Metanephros (tissue), 2 donors: ENCODE data around the gene SEMA4A. TPM values are rescaled to one million over a fixed set of nuclear protein-coding genes. Genes with fewer than 3 reads are reported as not detected.

Experiments used
- small RNA-seq: library from RNA; depleted of rRNA; stranded (forward); fragments of <200 nt; gene quantifications from one replicate; pipeline ENCODE3, GENCODE V24; 2014; ENCODE audit warnings: low replicate concordance
- total RNA-seq: library from RNA; depleted of rRNA; stranded (reverse); fragments of >200 nt; gene quantifications from one replicate; pipeline ENCODE4 v1.2.3, GENCODE V29; 2014

SEMA4A gene
- 20.3 TPM for total RNA-seq

DNA sequence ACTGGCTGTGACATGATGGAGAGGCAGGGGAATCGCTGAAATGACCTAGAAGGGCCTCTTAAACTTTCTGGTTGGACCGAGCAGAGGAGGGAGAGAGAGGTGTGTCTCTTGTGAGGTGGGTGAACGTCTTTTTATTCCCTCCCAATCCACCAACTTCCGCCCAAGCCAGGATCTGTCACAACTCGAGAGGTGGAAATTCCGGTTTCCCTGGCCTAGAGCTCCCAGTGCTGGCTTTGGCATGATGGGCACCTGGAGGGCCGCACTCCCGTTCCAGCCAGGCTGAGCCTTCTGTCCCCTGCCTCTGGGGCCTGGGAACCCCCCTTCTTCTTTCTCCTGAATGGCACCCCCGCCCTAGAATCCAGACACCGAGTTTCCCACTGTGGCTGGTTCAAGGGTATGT is at the start of gene SEMA4A:
SEMA4A (plus strand) TSS at position 224 of the 400 bp plus-strand sequence. CDS start 994 bp downstream, outside the sequence.

DNA sequence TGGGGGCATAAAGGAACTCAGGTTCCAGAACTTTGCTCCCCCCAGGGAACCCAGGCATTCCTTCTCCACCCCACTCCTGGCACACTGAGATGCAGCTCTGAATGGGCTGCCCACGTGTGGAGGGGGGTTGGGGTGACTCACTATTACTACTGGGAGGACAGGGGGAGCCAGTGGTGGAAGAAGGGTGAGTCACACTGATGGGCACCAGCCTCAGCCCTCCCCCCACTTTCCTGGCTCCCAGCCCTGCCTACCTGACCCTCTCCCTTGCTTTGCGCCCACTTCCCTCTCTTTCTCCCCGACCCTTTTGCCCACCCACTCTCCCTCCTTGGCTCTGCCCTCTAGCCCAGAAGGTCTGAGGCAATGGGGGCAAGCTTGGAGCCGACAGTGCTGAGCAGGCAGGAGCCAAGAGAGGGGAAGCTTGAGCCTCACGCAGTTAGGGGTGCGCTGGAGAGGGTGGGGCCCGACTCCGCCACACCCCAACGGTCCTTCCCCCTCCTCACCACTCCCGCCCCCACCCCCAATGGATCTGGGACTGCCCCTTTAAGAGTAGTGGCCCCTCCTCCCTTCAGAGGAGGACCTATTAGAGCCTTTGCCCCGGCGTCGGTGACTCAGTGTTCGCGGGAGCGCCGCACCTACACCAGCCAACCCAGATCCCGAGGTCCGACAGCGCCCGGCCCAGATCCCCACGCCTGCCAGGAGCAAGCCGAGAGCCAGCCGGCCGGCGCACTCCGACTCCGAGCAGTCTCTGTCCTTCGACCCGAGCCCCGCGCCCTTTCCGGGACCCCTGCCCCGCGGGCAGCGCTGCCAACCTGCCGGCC is 39.1 kb upstream of the SEMA4A start, which contains the start of gene LMNA:
LMNA (plus strand) TSS at position 611 of the 818 bp plus-strand sequence. CDS start 208 bp downstream, outside the sequence.

DNA sequence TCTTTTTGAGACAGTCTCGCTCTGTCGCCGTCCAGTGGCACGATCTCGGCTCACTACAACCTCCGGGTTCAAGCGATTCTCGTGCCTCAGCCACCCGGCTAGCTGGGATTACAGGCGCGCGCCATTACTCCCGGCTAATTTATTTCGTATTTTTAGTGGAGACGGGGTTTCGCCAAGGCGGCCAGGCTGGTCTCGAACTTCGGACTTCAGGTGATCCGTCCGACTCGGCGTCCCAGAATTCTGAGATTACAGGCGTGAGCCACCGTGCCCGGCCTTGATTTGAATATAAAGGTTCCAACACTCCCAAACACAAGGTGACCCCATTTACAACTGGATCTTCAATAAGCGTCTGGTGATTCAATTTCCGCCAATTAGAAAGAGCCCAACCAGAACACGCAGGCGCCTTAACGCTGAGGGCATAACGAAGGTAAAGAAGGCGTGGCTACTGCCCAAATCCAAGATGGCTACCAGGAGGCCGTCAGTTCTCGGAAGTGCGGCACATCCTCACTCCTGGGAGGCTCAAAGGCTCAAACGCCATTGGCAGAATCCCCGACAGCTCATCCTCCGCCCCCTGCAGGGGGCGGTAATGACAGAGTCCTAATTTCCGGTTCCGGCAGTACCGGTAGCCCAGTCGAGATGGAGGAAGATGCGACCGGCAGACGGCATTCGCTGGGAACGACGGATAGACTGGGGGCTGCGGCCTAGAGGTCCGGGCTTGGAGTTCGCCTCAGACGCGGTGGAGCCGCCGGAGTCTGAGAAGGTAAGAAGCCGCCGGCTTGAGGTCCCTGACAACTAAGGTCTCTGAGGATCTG is 40.3 kb downstream of the SEMA4A start, which contains the start of gene SLC25A44:
SLC25A44 (plus strand) TSS at position 617 of the 812 bp plus-strand sequence. CDS start 5,744 bp downstream, outside the sequence.

DNA sequence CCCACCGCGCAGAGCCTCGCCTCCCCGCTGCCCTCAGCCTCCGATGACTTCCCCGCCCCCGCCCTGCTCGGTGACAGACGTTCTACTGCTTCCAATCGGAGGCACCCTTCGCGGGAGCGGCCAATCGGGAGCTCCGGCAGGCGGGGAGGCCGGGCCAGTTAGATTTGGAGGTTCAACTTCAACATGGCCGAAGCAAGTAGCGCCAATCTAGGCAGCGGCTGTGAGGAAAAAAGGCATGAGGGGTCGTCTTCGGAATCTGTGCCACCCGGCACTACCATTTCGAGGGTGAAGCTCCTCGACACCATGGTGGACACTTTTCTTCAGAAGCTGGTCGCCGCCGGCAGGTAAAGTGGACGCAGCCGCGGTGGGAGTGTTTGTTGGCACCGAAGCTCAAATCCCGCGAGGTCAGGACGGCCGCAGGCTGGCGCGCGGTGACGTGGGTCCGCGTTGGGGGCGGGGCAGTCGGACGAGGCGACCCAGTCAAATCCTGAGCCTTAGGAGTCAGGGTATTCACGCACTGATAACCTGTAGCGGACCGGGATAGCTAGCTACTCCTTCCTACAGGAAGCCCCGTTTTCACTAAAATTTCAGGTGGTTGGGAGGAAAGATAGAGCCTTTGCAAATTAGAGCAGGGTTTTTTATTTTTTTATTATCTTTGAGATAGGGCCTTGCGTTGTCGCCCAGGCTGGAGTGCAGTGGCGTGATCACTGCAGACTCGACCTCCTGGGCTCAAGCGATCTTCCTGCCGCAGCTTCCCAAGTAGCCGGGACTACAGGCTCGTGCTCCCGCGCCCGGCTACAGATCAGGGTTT is 59.7 kb downstream of the SEMA4A start, which contains the start of gene PMF1:
PMF1 (plus strand) TSS at position 175 of the 811 bp plus-strand sequence; CDS start at position 184, 9 bp downstream.

Small RNA genes within 50 kb of the gene (small RNA-seq; reads per million reads assigned to genes)
- gene RF00568 = not detected

Other genes starting within 250 kb of the SEMA4A start
- gene RIT1, start 242.2 kb upstream of the SEMA4A start, total RNA-seq = 31.4 TPM
- gene KHDC4, start 219.2 kb upstream of the SEMA4A start, total RNA-seq = 46.1 TPM
- 0.18 TPM for gene RXFP4, start 211.9 kb upstream of the SEMA4A start, total RNA-seq
- 93.6 TPM for gene ARHGEF2, start 175.0 kb upstream of the SEMA4A start, total RNA-seq
- 214 TPM for gene SSR2, start 132.6 kb upstream of the SEMA4A start, total RNA-seq
- 19.7 TPM for gene UBQLN4, start 99.8 kb upstream of the SEMA4A start, total RNA-seq
- gene LAMTOR2, start 98.8 kb upstream of the SEMA4A start, total RNA-seq = 68.4 TPM
- 34.3 TPM for gene RAB25, start 92.4 kb upstream of the SEMA4A start, total RNA-seq
- gene MEX3A, start 71.1 kb upstream of the SEMA4A start, total RNA-seq = 29.6 TPM
- 182 TPM for gene LMNA, start 38.9 kb upstream of the SEMA4A start, total RNA-seq
- 20.6 TPM for gene SLC25A44, start 40.5 kb downstream of the SEMA4A start, total RNA-seq
- gene PMF1, start 59.4 kb downstream of the SEMA4A start, total RNA-seq = 69.0 TPM
- gene BGLAP, start 88.6 kb downstream of the SEMA4A start, total RNA-seq = 2.1 TPM
- gene PAQR6, start 94.5 kb downstream of the SEMA4A start, total RNA-seq = 1.9 TPM
- 56.5 TPM for gene SMG5, start 129.2 kb downstream of the SEMA4A start, total RNA-seq
- gene TMEM79, start 130.7 kb downstream of the SEMA4A start, total RNA-seq = 4.0 TPM
- gene GLMP, start 142.1 kb downstream of the SEMA4A start, total RNA-seq = 45.4 TPM
- not detected for gene VHLL, start 145.7 kb downstream of the SEMA4A start, total RNA-seq
- 204 TPM for gene CCT3, start 184.7 kb downstream of the SEMA4A start, total RNA-seq
- not detected for gene TSACC, start 184.9 kb downstream of the SEMA4A start, total RNA-seq
- 7.6 TPM for gene RHBG, start 215.6 kb downstream of the SEMA4A start, total RNA-seq